Vagina (tissue), 2 donors: ENCODE data around the gene INSL4.

Experiments
- POLR2A ChIP-seq, 2 donors: fragments of 450-650 bp; IDR thresholded peaks; one replicate each; pipeline ENCODE4 v1.6.1; 2017; ENCODE audit warnings: antibody characterized with exemption in 2 of 2, mild to moderate bottlenecking in 2 of 2, moderate library complexity in 2 of 2
- TF ChIP-seq, protein P1 (sequence below), 3 experiments: fragments of 450-650 bp in 2 of 3; fragments of 200-600 bp in 1 of 3; sonication (generic) in 1 of 3; IDR thresholded peaks; one replicate each; pipeline ENCODE4 v1.5.1; 2017 to 2019; ENCODE audit warnings: antibody characterized with exemption in 3 of 3, mild to moderate bottlenecking in 2 of 3, moderate library complexity in 2 of 3

DNA sequence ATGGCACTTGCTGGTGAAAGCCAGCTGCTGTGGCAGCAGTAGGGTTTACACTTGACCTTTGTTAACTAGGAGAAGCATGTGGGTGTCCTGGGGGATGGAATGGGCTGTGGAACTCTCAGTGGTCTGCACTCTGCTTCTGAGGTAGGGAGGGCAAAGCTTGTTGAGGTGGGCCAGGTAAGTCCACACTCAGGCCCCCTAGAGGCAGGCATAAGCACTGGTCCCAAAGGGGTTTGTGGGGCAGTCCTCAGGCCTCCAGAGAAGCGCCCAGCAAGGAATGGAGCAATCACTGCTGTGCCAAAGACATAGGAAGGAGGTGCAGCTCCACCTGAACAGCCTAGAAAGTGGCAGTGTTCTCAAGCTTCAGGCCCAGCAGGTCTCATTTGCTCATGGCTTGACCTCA lies 34.7 kb downstream of the INSL4 start:
- no peak for TF ChIP-seq POLR2A (IDR thresholded peaks at IDR 0.05)
- TF ChIP-seq, protein P1, sequence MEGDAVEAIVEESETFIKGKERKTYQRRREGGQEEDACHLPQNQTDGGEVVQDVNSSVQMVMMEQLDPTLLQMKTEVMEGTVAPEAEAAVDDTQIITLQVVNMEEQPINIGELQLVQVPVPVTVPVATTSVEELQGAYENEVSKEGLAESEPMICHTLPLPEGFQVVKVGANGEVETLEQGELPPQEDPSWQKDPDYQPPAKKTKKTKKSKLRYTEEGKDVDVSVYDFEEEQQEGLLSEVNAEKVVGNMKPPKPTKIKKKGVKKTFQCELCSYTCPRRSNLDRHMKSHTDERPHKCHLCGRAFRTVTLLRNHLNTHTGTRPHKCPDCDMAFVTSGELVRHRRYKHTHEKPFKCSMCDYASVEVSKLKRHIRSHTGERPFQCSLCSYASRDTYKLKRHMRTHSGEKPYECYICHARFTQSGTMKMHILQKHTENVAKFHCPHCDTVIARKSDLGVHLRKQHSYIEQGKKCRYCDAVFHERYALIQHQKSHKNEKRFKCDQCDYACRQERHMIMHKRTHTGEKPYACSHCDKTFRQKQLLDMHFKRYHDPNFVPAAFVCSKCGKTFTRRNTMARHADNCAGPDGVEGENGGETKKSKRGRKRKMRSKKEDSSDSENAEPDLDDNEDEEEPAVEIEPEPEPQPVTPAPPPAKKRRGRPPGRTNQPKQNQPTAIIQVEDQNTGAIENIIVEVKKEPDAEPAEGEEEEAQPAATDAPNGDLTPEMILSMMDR (IDR thresholded peaks at IDR 0.05): no peak
